Parathyroid adenoma (tissue), 2 donors: ENCODE measurements around the gene FRMPD1.

Source experiments
- H2AFZ ChIP-seq: fragments of 300-600 bp; sonication (generic); one replicate; pipeline ENCODE4 v1.7.0; 2017; ENCODE audit warnings: antibody characterized with exemption, mild to moderate bottlenecking
- H3K27ac ChIP-seq: fragments of 300-600 bp; sonication (generic); one replicate; pipeline ENCODE4 v1.7.0; 2017
- H3K27me3 ChIP-seq: fragments of 300-600 bp; sonication (generic); one replicate; pipeline ENCODE4 v1.7.0; 2017; ENCODE audit warnings: low read length; ENCODE audit not compliant: control insufficient read depth, insufficient read depth
- H3K36me3 ChIP-seq: fragments of 300-600 bp; sonication (generic); one replicate; pipeline ENCODE4 v1.7.0; 2017; ENCODE audit warnings: low read length; ENCODE audit not compliant: control insufficient read depth, insufficient read depth
- H3K4me1 ChIP-seq: fragments of 300-600 bp; sonication (generic); one replicate; pipeline ENCODE4 v1.7.0; 2017; ENCODE audit warnings: control low read depth
- H3K4me2 ChIP-seq: fragments of 300-600 bp; sonication (generic); one replicate; pipeline ENCODE4 v1.7.0; 2017; ENCODE audit warnings: low read length
- H3K4me3 ChIP-seq: fragments of 300-600 bp; sonication (generic); one replicate; pipeline ENCODE4 v1.7.0; 2017; ENCODE audit warnings: low read depth, low read length
- H3K79me2 ChIP-seq: fragments of 300-600 bp; sonication (generic); one replicate; pipeline ENCODE4 v1.7.0; 2017; ENCODE audit warnings: control low read depth
- H3K9ac ChIP-seq: fragments of 300-600 bp; sonication (generic); one replicate; pipeline ENCODE4 v1.7.0; 2017; ENCODE audit warnings: mild to moderate bottlenecking
- H3K9me3 ChIP-seq: fragments of 300-600 bp; sonication (generic); one replicate; pipeline ENCODE4 v1.7.0; 2017; ENCODE audit warnings: low read length; ENCODE audit not compliant: control insufficient read depth
- TF ChIP-seq, protein P1 (sequence below): fragments of 300-600 bp; sonication (generic); IDR thresholded peaks from one replicate; pipeline ENCODE4 v1.7.0; 2017; ENCODE audit warnings: antibody characterized with exemption, mild to moderate bottlenecking
- donor health status: primary hyperparathyroidism.

FRMPD1 gene

GRCh38 chr9:37609735-37610397, 40.9 kb upstream of the FRMPD1 start:
- no peak overlapping the region for H3K27ac ChIP-seq
- H3K9me3 ChIP-seq, result no peaks in the 10 kb centered on the region
- no peaks in the 10 kb centered on the region for H3K27me3 ChIP-seq
- H3K9ac ChIP-seq, result no peak overlapping the region
- no peak overlapping the region for H2AFZ ChIP-seq
- H3K4me3 ChIP-seq, result no peak overlapping the region
- H3K79me2 ChIP-seq, result no peaks in the 10 kb centered on the region
- no peak overlapping the region for H3K4me2 ChIP-seq
- no peaks in the 10 kb centered on the region for H3K4me1 ChIP-seq
- H3K36me3 ChIP-seq, result no peaks in the 10 kb centered on the region
- TF ChIP-seq, protein P1, sequence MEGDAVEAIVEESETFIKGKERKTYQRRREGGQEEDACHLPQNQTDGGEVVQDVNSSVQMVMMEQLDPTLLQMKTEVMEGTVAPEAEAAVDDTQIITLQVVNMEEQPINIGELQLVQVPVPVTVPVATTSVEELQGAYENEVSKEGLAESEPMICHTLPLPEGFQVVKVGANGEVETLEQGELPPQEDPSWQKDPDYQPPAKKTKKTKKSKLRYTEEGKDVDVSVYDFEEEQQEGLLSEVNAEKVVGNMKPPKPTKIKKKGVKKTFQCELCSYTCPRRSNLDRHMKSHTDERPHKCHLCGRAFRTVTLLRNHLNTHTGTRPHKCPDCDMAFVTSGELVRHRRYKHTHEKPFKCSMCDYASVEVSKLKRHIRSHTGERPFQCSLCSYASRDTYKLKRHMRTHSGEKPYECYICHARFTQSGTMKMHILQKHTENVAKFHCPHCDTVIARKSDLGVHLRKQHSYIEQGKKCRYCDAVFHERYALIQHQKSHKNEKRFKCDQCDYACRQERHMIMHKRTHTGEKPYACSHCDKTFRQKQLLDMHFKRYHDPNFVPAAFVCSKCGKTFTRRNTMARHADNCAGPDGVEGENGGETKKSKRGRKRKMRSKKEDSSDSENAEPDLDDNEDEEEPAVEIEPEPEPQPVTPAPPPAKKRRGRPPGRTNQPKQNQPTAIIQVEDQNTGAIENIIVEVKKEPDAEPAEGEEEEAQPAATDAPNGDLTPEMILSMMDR, result no peak

- Histone ChIP-seq H3K27ac (no peak overlapping the region), H3K9me3 (no peaks in the 10 kb centered on the region), H3K9ac (no peak overlapping the region), H3K79me2 (no peaks in the 10 kb centered on the region), H3K4me3 (no peak overlapping the region), H3K4me1 (no peaks in the 10 kb centered on the region), H3K36me3 (no peaks in the 10 kb centered on the region), H2AFZ (no peak overlapping the region), H3K27me3 (no peaks in the 10 kb centered on the region), H3K4me2 (no peak overlapping the region)
- TF ChIP-seq, protein P1, result no peak
Measured at GRCh38 chr9:37611014-37611413, 39.7 kb upstream of the FRMPD1 start.

DNA sequence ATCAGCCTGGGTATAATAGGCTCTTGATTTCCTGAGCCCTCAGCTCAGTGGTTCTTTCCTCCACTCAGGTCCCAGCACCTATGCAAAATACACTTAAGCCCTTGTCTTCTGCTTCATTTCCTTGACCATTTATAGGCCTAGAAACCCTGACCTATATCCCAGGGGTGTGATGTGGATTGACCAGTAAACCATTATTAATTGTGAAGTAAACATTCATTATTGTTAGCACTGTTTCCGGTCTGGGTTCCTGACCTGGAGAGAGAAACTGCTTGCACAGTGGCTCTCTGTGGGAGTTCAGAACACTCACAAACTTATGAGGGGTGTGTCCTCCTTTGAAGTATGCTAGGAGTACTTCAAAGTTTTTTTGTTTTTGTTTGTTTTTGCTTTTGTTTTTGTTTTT, 38.8 kb upstream of the FRMPD1 start:
- Histone ChIP-seq H2AFZ (no peak overlapping the region), H3K9me3 (no peaks in the 10 kb centered on the region), H3K4me1 (no peaks in the 10 kb centered on the region), H3K36me3 (no peaks in the 10 kb centered on the region), H3K9ac (no peak overlapping the region), H3K4me3 (no peak overlapping the region), H3K27me3 (no peaks in the 10 kb centered on the region), H3K4me2 (no peak overlapping the region), H3K79me2 (no peaks in the 10 kb centered on the region), H3K27ac (no peak overlapping the region)
- TF ChIP-seq, protein P1, result no peak

GRCh38 chr9:37617161-37617560, 33.6 kb upstream of the FRMPD1 start:
- no peaks in the 10 kb centered on the region for H3K4me1 ChIP-seq
- no peak overlapping the region for H3K4me3 ChIP-seq
- no peaks in the 10 kb centered on the region for H3K79me2 ChIP-seq
- no peaks in the 10 kb centered on the region for H3K27me3 ChIP-seq
- TF ChIP-seq, protein P1, result no peak
- no peaks in the 10 kb centered on the region for H3K9me3 ChIP-seq
- H2AFZ ChIP-seq, result no peak overlapping the region
- H3K36me3 ChIP-seq, result no peaks in the 10 kb centered on the region
- no peak overlapping the region for H3K4me2 ChIP-seq
- no peak overlapping the region for H3K9ac ChIP-seq
- no peak overlapping the region for H3K27ac ChIP-seq

DNA sequence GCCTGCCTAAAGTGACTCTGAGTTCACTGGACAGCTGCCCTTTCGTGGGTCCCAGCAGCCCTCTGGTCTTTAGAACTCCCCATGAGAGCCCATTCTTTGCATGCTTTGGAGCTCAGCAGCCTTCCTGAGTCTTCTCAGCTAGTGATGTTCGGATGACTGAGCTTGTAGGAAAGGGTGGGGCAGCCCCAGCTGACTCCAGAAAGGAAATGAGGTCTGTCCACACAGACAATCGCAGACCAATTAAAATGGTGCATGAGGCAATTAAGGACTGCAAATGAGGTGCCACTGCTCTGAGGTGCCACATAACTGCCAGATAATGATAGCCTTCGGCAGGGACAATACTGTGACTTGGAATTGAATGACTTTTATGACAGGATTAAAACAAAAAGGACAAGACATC, 32.9 kb upstream of the FRMPD1 start:
- Histone ChIP-seq H2AFZ (no peak overlapping the region), H3K9me3 (no peaks in the 10 kb centered on the region), H3K9ac (no peak overlapping the region), H3K27ac (no peak overlapping the region), H3K4me1 (no peaks in the 10 kb centered on the region), H3K27me3 (no peaks in the 10 kb centered on the region), H3K4me2 (no peak overlapping the region), H3K4me3 (no peak overlapping the region), H3K36me3 (no peaks in the 10 kb centered on the region), H3K79me2 (no peaks in the 10 kb centered on the region)
- TF ChIP-seq, protein P1, result no peak
